ENCODE measurements around the gene COBL.

COBL gene

DNA sequence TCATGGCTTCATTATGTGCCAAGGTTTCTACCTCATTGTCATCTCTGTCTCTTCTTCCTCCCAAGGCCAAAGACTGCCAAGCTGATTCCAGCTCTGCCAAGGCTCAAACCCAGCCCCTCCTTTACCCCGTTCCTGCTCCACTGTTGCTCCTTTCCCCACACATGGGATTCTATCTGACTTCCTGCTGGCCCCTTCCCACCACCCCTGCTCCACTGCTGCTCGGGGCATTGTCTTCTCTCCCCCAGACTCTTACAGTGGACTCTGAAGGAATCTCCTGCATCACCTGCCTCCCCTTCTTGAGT, 86.3 kb downstream of the COBL start:
- H3K4me3 ChIP-seq (replicated peaks; ENCODE audit: low read depth, low read length): no peak overlapping the region
- no peak for DNase-seq (ENCODE audit: low read depth)
- TF ChIP-seq, protein P1, sequence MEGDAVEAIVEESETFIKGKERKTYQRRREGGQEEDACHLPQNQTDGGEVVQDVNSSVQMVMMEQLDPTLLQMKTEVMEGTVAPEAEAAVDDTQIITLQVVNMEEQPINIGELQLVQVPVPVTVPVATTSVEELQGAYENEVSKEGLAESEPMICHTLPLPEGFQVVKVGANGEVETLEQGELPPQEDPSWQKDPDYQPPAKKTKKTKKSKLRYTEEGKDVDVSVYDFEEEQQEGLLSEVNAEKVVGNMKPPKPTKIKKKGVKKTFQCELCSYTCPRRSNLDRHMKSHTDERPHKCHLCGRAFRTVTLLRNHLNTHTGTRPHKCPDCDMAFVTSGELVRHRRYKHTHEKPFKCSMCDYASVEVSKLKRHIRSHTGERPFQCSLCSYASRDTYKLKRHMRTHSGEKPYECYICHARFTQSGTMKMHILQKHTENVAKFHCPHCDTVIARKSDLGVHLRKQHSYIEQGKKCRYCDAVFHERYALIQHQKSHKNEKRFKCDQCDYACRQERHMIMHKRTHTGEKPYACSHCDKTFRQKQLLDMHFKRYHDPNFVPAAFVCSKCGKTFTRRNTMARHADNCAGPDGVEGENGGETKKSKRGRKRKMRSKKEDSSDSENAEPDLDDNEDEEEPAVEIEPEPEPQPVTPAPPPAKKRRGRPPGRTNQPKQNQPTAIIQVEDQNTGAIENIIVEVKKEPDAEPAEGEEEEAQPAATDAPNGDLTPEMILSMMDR (IDR thresholded peaks at IDR 0.05; ENCODE audit: low read length, missing control alignments): no peak

DNA sequence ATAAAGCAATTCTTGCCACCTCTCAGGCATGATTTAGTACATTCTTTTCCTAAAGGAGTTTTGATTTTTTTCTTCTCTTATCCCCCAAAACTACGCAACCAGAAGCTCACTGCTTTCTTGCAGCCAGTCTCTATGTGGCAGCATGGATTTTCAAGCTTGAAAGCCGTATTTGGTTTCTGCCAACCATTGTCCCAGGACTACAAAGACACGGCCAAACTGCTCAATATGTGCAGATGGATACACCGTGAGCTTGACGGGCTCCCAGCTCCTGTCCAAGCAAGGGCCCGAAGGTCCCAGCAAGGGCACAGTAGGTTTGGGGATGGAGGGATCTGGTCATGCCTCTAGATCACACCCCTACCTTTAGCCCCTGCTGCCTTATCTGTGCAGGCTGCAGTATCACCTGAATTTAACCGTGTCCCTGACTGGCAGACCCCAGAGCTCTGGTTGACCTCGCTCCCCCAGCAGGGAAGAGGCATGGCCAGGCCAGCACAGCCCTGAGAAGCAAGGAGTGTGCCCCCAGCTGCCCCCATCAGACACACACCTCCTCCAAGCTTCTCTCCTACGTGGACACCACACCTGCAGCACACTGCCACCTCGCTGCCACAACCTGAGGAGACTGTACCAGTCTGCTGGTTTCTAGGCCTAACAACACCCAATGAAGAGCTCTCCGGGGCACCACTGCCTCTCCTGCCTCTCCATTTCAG, 86.8 kb downstream of the COBL start:
- DNase-seq (ENCODE audit: low read depth): no peak
- H3K4me3 ChIP-seq (replicated peaks; ENCODE audit: low read depth, low read length): no peak overlapping the region
- TF ChIP-seq, protein P1 (IDR thresholded peaks at IDR 0.05; ENCODE audit: low read length, missing control alignments): no peak

DNA sequence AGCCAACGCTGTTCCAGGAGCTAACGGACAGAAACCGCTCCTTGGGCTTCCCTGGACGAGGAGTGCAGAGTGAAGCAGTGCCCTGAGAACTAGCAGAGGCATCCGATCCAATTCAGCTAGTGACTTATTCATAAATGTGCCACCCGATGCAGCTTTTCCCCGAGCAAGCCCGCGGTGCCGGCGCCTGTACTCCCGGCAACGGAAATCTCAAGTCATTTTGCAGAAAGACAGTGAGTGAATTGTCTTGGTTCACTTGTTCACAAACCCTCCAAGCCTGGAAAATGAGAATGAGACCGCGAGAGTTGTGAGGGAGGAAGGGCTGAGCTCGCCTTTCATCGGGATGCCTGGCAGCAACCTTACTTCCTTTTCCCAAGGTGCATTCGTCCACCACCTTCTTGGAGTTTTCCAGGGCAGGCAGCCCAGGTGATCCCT, 87.5 kb downstream of the COBL start:
- no peak overlapping the region for H3K4me3 ChIP-seq (replicated peaks; ENCODE audit: low read depth, low read length)
- DNase-seq (ENCODE audit: low read depth): no peak
- TF ChIP-seq, protein P1 (IDR thresholded peaks at IDR 0.05; ENCODE audit: low read length, missing control alignments): no peak

DNA sequence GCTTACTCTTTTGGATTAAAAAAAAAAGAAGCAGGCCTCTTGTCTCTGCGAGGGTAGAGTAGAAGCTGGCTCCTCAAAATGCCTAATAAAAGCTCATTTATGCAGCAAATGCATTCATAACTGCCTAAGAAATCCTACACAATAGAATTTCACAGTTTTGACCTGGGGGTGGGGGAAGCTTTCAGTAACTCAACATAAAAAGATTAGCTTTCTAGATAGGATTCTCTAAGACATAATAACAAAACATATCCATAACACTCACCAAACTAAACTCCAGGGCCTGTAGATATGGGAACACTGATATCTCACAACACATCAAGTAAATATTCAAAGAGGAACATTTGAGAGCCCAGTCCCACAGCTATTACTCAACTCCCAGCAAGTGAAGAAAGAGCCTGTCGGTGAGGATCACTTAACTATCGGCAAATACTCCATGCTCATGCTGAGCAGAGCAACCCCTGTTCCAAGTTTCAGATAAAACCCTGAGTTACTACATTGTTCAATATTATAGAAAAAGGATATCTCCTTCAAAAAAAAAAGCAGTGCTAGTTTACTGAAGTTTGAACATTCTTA, 88.1 kb downstream of the COBL start:
- TF ChIP-seq, protein P1 (IDR thresholded peaks at IDR 0.05; ENCODE audit: low read length, missing control alignments): no peak
- DNase-seq (ENCODE audit: low read depth): no peak
- H3K4me3 ChIP-seq (replicated peaks; ENCODE audit: low read depth, low read length): no peak overlapping the region

DNA sequence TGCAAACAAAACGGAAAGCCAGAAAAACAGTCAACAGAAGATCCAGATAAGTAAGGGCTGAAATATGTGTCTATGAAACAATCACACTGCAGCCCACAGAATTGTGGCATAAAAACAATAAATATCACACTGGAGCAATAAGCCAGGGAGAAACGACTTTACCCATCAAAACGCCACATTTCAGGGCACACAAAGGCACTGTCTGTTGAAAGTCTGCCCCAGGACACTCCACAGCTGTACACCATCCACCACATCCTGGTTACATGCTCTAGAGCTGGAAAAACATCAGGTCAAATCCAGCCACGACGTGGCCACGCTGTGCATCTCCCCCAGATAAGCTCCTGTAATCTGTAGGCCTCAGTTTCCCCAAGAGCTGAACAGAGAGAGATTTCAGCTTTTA, 88.7 kb downstream of the COBL start:
- H3K4me3 ChIP-seq (replicated peaks; ENCODE audit: low read depth, low read length): no peak overlapping the region
- no peak for DNase-seq (ENCODE audit: low read depth)
- TF ChIP-seq, protein P1 (IDR thresholded peaks at IDR 0.05; ENCODE audit: low read length, missing control alignments): no peak

DNA sequence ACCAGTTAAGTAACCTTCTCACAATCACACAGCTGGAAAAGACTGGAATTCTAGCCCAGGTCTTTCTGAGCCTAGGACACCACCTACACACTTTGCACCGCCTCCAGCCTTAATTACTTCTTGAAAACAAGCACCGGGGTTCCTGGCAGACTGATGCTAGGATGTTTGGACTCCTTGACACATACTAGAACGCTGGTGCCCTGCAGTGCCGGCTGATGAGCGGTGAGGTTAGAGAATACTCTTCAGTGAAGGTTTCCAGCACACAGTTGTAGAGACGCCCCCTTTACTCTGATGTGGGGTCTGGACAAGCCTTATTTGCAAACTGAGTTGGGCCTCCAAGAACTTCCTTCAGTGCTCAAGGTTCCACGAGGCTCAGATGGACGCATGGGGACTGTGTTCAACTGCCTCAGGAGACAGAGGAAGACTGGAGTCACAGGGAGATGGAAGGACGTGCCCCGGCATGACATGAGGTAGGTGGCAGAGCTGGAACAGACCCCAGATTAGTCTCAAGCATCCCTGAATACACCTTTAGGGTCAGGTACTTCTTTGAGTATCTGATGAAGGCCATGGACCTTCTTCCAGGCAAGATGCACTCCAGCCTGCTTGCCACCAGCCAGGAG, 89.6 kb downstream of the COBL start:
- no peak overlapping the region for H3K4me3 ChIP-seq (replicated peaks; ENCODE audit: low read depth, low read length)
- DNase-seq (ENCODE audit: low read depth): no peak
- TF ChIP-seq, protein P1 (IDR thresholded peaks at IDR 0.05; ENCODE audit: low read length, missing control alignments): no peak

Measured in fibroblast of pulmonary artery (primary cell).